HG03521 (cell line): ENCODE results near the gene CRYBG3.

ENCODE experiments used
- ATAC-seq: cut with Tn5 transposase; IDR thresholded peaks from one replicate; pipeline ENCODE4 v1.9.1; 2021; ENCODE audit warnings: mild to moderate bottlenecking, moderate library complexity; ENCODE audit not compliant: unreplicated experiment

Gene CRYBG3

GRCh38 chr3:97939401-97939800 is 117.6 kb downstream of the CRYBG3 start:
- no peak for ATAC-seq

DNA sequence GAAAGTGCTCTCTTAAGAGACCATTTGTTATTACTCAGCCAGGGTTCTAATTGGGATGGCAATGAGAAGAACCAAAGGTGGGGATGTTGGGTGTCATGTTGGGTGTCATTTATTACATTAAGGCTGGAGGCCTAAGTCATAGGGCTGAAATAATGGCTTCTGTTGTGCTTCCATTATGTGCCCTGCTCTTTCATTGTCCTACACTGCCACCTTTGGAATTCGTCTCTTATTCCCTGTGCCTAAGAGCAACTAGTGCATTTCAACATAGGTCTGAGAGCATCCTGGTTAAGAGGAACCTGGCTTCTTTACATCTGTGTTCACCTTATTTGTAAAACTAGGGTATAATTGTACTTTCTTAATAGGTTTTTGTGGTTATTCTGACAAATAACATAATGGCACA is 118.2 kb downstream of the CRYBG3 start:
- ATAC-seq, result no peak

- no peak for ATAC-seq
Measured at GRCh38 chr3:97942801-97943546, 121.2 kb downstream of the CRYBG3 start.

GRCh38 chr3:97948351-97949109 is 126.7 kb downstream of the CRYBG3 start:
- no peak for ATAC-seq

GRCh38 chr3:97949110-97949485 is 127.3 kb downstream of the CRYBG3 start:
- no peak for ATAC-seq

- ATAC-seq, result no peak
Measured at GRCh38 chr3:97949743-97950142, 127.9 kb downstream of the CRYBG3 start.

DNA sequence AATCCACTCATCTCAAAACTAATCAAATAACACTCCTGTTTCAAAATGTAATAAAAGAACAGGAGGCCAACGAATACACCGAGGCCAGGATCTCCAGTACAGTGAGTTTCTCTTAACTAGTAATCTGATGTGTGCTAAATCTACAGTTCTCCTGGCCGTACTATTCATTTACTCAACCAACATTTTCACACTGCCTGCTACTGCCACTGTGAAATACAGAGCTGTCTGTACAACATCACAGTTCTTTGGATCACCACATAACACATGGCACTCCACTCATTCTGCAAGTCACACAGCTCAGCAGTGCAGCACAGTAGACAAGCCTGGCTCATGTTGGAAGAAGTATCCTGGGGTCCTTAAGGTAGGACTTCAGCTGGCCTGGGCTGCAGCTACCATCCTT is 128.5 kb downstream of the CRYBG3 start:
- no peak for ATAC-seq

GRCh38 chr3:97952280-97952679 is 130.5 kb downstream of the CRYBG3 start:
- ATAC-seq, result no peak

DNA sequence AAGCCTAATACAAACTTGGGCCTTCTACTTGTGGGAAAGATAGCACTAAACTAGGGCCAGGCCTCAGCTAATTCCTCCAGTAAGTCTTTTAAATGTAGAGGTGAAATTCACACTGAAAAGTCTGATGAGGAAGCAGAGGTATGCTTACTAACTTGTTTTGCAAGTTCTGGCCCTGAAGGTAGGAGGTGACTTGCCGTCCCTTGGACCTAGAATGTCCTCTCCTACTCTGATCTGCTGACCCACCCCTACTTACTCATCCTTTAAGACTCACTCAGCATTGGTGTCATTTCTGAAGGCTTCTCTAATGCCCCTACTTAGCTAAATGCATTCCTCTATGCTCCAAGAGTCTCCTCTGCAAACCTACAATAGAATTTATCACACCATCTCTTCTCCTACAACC is 131.1 kb downstream of the CRYBG3 start:
- no peak for ATAC-seq

- no peak for ATAC-seq
Measured at GRCh38 chr3:97954228-97954827, 132.5 kb downstream of the CRYBG3 start.

DNA sequence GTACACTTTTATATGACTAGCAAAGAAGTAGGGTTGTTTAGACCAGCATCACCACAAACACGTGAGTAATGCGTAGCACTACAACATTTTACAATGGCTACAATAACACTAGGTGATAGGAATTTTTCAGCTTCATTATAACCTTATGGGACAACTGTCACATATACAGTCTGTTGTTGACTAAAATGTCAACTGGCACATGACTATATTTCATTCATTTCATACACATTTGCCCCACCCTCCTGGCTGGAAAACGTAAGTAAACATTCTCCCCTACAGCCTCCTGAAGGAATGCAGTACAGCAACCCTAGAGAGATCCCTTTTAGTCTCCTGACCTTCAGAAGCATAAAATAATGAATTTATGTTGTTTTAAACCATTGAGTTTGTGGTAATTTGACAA is 134.2 kb downstream of the CRYBG3 start:
- no peak for ATAC-seq

GRCh38 chr3:97957617-97958311 is 136.0 kb downstream of the CRYBG3 start:
- ATAC-seq, result no peak

- ATAC-seq, result no peak
Measured at GRCh38 chr3:97958396-97958795, 136.6 kb downstream of the CRYBG3 start.

DNA sequence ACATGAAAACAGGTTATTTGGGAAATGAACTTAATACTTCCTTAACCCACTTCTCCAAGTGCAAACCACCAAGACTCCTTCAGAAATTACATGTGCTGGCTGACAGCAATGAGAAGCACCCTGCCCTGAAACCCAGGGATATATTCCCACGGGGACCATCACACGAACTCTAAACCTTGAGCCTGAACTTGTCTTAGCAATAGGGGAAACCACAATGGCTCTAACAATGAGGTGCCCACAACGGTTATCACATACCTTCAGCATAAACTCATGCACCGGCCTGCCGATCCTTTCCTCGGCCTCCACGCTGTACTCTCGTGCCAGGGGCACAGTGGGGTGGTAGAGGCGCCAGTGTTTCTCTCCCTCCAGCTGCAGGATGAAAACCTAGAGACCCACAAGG is 137.0 kb downstream of the CRYBG3 start:
- ATAC-seq, result no peak

DNA sequence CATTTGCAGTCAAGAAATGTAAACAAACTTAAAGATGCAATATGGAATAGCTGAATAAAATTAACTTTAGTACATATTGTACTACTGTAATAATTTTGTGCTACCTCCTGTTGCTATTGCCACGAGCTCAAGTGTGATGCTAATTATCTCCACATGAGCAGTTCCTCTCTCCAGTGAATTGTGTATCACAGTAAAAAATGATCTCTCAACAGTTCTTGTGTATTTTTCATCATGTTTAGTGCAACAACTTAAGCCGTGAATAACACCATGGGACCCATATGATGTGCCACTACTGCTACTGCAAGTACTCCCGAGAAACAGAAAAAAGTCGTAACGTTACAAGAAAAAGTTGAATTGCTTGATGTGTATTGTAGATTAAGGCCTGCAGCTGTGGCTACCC is 138.1 kb downstream of the CRYBG3 start:
- no peak for ATAC-seq

- ATAC-seq, result no peak
Measured at GRCh38 chr3:97960551-97960950, 138.7 kb downstream of the CRYBG3 start.

GRCh38 chr3:97960993-97961766 is 139.4 kb downstream of the CRYBG3 start:
- no peak for ATAC-seq

DNA sequence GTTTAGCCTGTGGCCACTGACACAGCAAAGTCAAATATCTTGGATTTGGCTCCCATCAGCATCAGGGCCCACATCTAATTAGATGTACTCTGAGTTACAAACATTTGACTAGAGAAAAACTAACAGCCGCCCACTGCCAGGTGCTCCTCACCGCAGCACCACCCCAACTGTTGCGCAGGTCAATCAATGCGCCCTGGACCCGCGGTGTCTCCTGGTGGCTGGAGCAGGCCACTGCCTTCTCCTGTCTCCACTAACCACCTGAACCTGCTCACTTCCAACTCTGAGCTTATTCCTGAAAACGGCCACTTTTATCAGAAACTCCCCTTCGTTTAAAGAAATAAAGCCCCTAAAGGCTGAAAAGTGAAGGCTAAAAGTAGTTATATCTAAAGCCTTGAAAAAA is 146.2 kb downstream of the CRYBG3 start:
- ATAC-seq, result no peak

DNA sequence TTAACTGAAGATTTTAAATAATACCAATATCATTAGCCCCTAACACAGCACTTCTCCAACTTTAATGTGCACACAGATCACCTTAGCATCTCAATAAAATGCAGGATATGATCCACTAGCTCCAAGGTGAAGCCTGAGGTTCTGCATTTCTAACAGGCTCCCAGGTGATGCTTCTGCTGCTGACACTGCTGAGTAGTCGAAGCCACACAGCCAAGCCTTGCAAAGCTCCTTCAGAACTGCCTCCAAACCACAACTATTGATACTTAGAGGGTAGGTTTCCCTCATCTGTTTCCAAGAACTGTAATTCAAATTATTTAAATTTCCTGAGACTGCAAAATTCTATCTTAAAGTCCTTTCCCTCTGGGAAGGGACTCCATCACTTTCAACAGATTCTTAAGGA is 146.6 kb downstream of the CRYBG3 start:
- no peak for ATAC-seq

GRCh38 chr3:97969541-97969940 is 147.7 kb downstream of the CRYBG3 start:
- ATAC-seq, result no peak

DNA sequence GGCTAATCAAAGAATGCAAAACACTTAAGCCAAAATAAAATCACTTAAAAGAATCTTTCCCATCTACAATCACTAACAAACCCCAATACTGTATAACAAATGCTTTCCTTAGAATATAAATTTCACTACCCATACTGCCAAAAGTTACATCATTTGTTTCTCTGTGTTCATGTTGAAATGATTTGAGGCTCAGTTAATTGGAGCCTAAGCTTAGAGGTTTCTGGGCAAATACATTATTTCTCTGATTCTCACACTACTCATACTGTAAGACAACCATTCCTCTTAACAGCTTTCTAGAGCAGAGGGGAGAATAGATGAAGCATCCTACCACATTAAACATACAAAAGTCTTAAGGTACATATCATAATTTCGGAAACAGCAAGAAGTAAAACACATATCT is 148.3 kb downstream of the CRYBG3 start:
- no peak for ATAC-seq
